ENCODE measurements around the gene TNNT2.

Gene TNNT2

DNA sequence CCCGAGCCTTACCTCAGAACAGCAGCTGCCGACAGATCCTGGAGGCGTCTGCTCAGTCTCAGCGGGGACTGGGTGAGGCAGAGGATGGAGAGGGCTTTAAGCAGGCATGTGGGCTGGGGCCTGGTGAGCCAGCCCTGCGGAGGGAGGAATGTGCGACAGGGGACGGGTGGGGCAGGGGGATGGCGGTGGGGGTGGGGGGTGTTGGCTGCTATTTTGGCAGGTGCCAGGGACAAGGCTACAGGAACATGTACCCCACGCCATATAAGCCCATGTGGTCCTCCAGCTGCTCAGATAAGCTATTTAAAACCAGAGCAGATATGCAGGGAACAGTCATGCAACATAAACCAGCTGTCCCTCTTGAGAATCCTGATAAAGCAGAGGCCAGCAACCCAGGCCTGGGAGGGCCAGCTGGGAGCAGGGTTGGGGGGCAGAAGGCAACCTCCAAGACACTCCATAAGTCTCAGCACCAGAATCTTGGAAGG is at the start of gene TNNT2:
TNNT2 (minus strand) TSS at position 70 of the 482 bp plus-strand sequence. CDS start 4,426 bp downstream, outside the sequence.
- no peak for DNase-seq

DNA sequence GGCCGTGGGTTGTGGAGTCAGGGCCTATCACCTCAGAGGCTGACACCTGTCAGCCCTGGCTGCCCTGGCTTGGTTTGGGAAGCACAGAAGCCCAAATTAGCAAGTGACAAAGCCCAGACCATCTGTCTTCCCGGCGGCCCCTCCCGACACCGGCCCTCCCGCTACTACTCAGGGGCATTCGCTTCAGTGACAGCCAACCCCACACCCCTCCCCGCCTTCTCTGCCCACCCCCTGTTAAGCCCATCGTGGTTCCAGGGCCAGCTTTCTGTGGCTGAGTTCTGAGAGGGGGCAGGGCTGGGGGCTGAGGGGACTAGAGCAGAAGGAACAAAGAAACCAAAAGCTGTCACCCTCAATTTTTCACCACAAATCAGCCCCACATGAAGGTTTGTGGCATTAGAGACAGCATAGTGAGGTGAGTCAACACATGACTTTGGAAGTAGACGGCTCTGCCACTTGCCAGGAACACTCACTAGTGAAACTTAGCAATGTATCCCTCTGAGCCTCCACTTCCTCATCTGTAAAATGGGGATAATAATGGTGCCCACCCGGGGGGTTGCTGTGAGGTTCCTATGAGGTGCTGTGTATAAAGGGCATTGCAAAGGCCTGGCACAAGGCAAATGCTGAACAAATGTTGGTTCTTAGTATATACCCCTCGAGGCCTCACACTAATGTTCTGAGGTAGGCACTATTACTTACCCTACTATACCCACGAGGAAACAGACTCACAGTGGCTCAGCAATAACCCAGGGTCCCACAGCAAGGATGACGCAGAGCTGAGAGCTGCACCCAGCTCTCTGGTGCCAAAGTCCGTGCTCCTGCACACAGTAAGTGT is 49.2 kb upstream of the TNNT2 start:
- DNase-seq = no peak

GRCh38 chr1:201424146-201424545 is 46.7 kb upstream of the TNNT2 start:
- DNase-seq = no peak

- no peak for DNase-seq
Measured at GRCh38 chr1:201423655-201424054, 46.2 kb upstream of the TNNT2 start.

DNA sequence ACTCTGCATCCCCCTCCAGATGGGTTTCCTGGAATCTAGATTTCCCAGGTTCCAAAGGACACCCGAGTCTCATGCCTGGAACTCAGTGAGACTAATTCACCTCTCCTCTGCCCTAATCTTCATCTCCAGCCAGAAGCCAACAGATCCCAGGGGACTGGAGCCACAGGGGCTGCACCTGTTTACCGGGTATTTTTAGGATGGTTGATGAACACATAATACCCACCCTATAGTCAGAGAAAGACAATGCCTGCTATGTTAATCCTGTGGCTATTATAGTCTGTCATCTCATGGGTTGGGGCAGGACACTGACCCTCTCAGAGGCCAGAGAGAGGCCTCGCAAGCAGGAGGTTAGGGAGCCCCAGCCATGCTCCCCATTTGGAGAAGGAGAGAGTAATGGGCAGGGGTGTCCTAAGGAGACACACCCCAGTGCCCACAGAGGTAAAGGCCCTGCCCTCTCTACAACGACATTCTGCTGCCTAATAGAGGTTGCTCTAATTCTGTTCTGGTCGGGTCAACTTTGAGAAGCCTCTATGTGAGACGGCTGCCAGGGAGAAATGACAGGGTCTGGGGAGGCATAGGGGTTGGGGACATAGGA is 45.1 kb upstream of the TNNT2 start:
- DNase-seq = no peak

DNA sequence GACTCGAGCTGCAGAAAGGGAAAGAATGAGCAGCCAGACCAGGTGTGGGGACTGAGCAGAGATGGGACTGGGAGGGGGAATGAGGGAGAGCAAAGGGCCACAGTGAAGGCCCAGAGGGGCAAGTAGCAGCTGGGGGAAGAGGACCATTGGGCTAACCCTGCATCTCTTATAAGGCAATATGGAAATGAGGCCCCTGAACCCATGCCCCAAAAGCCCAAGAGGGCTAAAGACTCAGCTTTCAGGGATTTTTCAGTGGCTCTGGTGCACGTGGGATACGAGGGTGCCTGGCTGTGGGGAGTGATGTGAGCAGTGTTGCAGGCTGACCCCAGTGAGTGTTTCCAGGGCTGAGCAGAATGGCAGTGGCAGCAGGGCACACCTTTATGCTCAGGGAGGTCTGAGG is 44.5 kb upstream of the TNNT2 start:
- no peak for DNase-seq

GRCh38 chr1:201421041-201421440 is 43.6 kb upstream of the TNNT2 start:
- no peak for DNase-seq

GRCh38 chr1:201420608-201421002 is 43.1 kb upstream of the TNNT2 start:
- no peak for DNase-seq

DNA sequence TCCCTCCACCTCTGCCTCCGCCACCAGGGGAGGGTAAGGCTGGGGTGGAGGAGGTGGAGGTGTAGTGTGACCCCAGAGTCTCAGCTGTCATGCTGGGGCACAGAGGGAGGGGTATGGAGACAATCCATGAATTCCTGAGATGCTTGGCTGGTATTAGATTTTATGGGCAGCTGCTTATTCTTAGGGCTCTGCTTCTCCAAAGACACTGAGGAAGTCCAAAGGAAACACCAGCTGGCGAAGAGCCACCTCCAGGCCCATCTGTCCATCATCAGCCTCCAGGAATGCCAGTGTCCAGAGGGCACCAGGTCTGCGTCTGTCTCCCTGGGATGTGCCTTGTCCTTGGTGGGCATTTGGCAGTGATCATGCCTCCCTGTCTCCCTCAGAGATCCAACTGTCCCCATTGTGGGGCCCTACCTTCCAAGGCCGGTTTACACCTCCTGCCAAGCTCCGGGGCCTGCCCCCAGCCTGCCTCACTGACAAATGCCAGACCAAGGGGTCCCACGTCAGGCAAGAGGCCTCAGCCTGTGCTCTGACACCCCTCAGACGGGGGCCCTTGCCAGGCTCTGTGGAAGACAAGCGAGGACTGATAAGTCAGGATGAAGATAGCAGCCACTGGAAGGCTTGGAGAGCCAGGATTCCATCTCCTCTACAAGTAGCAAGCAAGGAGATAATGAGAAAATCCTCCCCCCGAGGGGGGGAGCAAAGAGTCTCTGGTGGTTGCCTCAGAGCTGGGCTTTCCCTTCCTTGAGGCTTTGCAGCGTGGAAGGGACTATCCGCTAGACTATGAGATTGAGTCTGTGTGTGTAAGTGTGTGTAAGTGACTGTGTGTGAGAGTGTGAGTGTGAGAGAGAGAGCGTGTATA is 42.5 kb upstream of the TNNT2 start:
- DNase-seq = no peak

- no peak for DNase-seq
Measured at GRCh38 chr1:201419256-201419655, 41.8 kb upstream of the TNNT2 start.

DNA sequence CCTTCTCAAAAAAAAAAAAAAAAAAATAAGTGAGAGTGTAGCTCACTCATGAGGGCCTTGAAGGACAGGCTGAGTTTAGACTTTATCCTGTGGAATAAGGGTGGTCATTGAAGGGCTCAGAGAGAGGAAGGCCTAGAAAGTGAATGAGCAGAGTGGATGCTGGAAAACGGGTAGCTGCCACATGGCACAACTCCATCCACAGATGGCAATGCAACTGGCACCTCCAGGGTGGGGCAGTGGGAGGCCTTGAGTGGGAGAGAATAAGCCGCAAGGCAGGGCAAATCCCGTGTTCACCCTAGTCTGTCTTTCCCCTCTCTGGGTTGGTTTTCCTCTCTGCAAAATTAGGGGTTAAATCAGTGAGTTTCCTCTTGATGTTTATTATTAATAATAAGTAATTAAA is 41.0 kb upstream of the TNNT2 start:
- DNase-seq = no peak

- no peak for DNase-seq
Measured at GRCh38 chr1:201414051-201414738, 36.7 kb upstream of the TNNT2 start.

GRCh38 chr1:201411292-201411691 is 33.8 kb upstream of the TNNT2 start:
- no peak for DNase-seq

DNA sequence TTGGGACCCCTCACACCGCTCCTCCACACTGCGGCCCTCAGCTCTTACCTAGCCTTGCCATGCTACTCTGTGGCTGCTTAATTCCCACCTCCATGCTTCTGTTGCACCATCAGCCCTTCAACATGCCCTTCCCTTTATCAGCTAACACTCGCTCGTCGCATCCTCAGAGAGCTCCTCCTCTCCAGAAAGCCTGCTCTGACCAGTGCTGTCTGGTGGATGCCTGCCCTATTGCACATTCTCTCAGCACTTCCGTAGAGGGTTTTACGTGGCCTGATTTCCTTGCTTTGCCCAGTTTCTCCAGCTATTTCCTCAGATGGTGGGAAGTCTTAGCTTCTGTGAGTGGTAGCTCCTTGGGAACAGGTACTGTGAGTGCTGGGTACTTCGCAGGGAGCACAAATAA is 32.0 kb upstream of the TNNT2 start:
- DNase-seq = no peak

DNA sequence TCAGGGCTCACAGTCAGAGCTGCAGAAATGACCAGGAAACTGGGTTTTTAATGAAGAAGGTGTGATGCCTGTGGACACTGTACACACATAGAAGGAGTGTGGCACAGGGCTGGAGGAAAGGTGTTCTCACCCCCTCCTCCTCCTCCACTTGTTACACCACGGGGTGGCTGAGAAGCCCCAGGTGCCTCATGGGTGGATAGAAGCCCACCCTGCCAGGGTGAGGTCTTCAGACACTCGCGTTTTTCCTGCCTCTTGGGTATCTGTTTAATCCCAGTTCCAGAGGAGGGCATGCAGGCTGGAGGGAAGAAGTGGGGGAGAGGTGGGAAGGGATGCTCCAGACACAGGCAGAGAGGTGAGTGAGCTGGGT is 31.3 kb upstream of the TNNT2 start:
- DNase-seq = no peak

GRCh38 chr1:201408176-201408833 is 30.8 kb upstream of the TNNT2 start:
- no peak for DNase-seq

GRCh38 chr1:201406831-201407406 is 29.4 kb upstream of the TNNT2 start:
- DNase-seq = no peak

DNA sequence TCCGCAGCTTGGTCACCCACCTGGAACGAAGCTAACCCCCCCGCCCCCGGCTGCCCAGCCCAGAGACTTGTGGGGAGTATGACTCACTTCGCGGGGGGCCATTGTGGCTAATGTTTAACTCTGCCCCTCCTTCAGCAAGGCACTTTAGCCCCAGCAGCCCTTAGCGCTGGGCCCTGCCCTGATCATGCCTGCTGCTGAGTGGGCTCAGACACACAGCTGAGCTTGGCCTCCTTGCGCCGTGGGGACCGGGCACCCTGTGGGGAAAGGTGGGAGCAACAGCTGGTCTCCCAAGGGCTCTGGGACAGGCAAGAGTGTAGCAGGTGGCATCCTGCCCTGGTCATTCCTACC is 28.0 kb upstream of the TNNT2 start:
- DNase-seq = no peak

DNA sequence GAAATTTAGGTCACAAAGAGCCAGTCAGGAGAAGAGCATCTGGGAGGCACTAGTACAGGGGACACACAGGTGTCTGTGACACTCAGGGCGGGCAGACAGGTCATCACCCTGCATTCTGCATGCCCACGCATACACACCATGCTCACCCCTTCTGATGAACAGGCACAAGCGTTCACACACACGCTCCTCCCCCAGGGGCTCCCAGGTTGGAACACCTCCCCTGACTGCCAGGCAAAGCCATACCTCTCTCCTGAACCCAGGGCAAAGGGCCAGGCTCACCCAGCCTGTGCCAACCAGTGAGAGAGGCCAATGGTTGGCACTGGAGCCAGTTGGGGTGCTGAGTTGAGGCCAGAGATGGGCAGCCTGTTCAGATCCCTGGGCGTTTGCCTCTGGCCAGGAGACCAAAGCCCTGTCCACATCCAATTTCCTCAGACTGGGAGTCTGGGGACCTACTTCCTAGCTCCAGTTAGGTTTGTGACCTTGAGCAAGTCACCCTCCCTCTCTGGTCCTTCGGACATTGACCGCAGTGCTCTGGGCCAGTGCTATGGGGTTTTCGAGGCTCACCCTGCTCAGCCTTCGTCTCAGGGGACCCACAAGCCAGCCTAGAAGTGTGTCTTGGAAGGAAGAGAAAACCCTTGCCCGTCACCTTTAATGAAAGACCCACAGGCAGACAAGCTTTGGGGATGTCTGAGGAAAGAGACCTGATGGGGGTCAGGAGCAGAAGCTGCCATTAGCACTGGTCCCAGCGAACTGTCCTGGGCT is 27.4 kb upstream of the TNNT2 start:
- DNase-seq = no peak

DNA sequence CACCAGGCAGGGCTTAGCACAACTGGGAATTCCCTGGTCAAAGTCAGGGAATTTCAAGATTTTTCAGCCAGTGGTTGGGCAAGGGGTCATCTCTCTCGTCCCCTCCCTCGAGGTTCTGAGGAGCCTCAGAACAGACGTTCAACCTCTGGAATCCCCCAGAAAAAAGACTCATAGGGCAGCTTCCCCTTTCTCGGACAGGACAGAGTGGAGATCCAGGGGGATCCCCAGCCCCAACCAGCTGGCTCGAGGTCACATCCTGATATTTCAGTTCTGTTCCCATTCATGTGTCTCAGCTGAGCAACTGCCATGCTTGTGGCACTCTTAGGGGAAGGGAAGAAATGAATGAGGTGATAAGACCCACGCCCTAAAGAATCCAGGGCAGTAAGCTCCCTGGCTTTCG is 26.6 kb upstream of the TNNT2 start:
- no peak for DNase-seq

DNA sequence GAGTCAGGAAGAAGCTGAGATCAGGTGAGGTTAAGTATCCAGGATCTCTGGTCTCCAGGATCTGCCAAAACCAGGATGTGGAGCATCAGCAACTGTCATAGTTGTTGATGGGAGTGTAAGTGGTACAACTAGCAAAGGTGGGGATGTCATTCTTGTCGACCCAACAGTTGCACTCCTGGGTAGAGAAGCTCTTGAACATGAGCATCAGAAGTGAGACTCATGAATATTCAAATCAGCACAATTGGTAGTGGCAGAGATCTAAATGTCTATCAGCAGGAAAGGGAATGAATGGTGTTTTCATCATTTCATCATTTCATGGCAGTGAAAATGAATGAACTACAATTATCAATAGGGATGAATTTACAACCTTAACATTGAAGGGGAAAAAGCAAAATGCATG is 25.9 kb upstream of the TNNT2 start:
- no peak for DNase-seq
